Stimulated activated CD8-positive, alpha-beta memory T cell treated with anti-CD3 and anti-CD28 coated beads, Interleukin-15, amount 100 ng/mL, for 1 hour (primary cell): Measurements from ENCODE around the gene UNC45A.

Source experiments
- DNase-seq: peaks from one replicate; pipeline ENCODE4 v3.0.0-alpha.2; 2020; ENCODE audit warnings: low read depth

The UNC45A gene

DNA sequence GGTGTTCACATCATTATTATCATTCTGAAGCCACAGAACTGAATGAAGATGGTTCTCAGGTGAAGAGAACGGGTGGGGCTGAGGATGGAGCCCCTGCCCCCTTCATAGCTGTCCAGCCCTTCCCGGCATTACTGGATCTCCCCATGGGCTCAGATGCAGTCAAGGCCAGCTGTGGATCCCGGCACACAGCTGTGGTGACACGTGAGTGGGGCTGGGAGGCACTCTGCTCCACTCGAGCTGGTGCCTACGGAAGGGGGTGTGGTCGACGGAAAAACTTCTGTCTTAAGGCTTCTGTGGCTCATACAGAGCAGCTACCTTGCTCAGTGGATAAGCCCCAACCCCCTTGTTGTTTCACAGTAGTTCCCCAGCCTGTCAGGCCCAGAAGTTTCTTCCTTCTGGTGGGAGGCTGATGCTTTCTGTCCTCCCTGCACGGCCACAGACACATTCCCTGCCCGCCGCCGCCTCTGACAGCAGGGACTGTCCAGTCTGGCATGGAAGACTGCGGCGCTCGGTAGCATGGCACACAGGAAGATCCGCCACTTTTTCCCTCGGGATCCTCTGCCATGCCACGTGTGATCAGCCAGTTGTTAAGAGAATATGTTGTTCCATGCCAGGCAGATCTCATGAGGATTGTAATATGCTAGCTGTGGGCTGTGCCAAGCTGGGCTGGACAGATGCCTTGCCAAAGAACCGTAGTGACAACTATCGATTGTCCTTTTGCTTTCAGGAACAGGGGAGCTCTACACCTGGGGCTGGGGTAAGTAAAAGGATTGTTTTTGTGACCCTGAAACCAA is 25.4 kb downstream of the UNC45A start:
- DNase-seq, result no peak

DNA sequence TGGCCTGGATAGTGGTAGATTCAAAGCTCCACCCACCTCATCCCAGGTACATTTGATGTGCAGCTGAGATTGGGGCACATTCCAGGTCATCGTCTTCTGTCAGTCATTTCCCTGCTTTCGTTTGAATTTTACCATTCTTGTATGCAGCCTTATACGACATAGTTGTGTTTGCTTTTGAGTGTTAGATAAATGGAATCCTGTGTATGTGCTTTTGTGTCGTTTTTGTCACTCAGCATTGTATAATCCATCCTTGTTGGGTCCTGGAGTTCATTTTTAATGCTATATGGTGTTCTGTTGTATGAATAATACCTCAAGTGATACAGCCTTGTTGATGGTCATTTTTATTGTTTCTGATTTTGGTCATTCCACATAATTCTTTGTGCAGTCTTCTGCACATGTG is 26.9 kb downstream of the UNC45A start:
- DNase-seq, result no peak

DNA sequence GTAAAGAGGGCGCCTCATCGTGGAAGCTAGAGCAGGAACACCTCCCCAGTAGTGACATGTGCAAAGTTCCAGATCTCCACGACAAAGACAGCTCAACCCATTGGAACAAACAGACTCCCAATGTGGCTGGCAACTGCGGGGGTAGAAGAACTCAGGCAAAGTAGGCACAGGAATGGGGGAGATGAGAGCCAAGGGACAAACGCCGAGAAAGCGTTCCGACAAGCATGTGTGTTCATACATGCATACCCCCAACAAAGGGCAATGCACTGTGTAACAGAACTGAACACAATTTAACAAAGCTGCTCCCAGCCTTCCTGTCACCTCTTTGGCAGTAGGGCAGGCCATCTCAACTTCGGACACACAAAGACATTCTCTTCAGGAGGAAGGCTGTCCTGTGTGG is 31.2 kb downstream of the UNC45A start:
- no peak for DNase-seq

DNA sequence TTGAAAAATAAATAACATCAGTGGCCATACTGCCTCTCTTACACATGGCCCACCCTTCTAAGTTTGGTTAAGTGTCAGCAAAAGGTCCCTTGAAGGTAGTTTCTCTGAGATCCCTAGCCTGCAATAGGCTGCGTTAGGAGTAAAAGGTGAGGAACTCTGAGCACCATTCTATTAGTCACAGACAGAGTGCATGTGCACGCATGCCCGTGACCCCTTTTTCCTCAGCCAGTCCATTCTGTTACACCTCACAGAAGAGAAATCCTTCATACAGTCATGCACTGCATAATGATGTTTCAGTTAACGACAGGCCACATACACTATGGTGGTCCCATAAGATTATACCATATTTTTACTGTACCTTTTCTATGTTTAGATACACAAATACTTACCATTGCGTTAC is 32.1 kb downstream of the UNC45A start:
- no peak for DNase-seq

DNA sequence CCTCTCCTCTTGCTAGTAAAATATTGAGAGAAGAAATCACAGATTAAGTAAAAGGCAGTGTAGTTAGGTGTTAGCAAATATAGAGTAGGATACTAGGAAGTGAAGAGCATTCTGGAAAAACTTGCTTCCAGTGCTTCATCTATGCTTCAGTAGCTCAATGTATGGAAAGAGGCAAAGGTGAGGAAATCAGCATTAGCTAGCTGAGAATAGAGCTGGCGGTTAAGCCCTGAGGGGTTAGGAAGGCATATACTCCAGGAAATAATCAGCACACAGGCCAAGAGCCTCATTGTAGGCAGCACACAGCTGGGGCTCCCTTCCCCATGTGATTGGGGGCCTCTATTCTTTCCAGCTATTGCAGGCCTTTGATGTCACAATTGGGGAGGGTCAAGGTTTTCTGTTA is 33.3 kb downstream of the UNC45A start:
- no peak for DNase-seq

DNA sequence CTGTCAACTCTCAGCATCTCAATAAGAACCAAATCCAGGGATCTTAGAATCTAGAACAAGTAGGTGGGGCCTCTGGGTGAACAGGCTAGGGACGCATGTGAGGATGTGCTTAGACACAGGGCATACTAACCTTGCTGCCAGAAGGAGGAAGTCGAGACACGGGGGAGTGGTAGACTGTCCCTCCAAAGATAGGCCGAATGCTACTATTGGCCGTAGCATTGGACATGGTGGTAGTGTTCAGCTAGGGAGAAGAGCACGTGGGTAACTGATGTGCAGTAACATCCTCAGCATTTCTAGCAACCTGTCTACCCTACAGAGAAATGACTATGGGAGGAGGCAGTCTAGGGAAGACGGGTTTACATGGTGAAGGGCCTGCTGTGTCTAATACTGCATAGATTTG is 35.2 kb downstream of the UNC45A start:
- DNase-seq, result no peak

DNA sequence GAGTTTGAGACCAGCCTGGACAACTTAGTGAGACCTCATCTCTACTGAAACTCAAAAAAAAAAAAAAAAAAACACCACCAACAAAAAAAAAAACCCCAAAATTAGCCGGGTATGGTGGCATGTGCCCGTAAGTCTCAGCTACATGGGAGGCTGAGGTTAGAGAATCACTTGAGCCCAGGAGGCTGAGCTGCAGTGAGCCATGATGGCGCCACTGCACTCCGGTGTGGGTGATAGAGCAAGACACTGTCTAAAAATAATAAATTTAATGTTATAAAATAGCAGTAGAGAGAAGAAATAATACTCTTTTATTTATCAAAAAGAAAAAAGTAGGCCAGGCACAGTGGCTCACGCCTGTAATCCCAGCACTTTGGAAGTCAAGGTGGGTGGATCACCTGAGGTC is 37.0 kb downstream of the UNC45A start:
- no peak for DNase-seq

DNA sequence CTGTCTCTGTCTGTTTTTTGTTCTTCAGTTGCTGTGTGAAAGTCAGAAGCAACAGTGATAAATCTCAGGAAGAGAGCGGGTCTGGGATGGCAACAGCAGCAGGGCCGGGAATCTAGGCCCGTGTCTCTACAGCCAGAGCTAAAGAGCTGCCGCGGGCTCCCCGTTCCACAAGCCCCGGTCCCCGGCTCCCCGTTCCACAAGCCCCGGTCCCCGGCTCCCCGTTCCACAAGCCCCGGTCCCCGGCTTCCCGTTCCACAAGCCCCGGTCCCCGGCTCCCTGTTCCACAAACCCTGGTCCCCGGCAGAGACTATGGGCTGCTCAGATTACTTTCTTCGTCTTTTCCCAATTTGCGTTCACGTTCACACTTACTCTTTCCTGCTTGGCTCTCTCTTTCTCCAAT is 39.1 kb downstream of the UNC45A start:
- no peak for DNase-seq

DNA sequence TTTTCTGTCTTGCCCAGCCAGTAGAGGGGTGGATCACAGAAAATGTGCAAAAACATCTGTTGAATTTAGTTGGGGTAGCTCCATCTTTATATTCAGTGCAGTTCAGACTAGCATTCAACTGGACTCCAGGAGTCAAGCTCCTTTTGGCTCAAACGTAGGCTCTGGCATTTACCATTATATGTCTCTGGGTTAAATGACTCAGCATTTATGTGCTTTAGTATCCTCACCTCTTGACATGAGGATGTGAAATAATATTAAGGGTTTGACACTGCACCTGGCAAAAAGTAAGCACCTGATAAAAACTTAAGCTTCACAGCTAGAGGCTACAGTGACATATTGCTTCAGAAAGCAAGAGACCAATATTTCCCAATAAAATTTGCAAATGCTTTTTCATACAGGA is 44.5 kb downstream of the UNC45A start:
- DNase-seq, result no peak

DNA sequence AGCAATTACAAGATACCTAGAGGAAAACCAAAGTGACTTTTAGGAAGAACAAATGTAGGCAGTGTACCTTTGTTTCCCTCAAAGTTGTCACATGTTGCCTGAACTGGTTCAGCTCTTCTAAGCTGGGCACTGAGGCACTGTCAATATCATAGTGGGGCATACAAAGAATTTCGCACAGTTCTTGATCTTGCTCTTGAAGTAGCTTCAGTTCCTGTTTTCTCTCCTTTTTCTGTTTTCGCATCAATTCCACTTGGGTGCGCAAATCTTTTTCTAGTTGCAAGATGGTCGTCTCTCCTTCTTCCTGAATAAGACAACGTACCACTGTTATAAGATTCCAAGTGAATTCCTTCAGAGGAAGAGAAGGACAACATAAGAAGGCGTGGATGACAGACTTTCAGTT is 46.6 kb downstream of the UNC45A start:
- DNase-seq, result no peak

DNA sequence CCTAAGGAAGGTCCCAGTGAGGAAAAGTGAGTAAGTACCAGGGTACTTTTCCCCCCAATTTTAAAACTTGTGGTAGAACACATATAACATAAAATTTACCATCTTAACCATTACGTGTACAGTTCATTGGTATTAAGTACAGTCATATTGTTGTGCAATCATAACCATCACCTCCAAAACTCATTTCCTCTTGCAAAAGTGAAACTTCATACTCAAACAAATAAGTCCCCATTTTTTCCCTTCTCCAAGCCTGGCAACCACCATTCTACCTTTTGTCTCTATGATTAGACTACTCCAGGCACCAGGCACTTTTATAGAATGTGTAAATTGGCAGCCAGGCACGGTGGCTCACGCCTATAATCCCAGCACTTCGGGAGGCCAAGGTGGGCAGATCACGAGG is 47.0 kb downstream of the UNC45A start:
- no peak for DNase-seq

DNA sequence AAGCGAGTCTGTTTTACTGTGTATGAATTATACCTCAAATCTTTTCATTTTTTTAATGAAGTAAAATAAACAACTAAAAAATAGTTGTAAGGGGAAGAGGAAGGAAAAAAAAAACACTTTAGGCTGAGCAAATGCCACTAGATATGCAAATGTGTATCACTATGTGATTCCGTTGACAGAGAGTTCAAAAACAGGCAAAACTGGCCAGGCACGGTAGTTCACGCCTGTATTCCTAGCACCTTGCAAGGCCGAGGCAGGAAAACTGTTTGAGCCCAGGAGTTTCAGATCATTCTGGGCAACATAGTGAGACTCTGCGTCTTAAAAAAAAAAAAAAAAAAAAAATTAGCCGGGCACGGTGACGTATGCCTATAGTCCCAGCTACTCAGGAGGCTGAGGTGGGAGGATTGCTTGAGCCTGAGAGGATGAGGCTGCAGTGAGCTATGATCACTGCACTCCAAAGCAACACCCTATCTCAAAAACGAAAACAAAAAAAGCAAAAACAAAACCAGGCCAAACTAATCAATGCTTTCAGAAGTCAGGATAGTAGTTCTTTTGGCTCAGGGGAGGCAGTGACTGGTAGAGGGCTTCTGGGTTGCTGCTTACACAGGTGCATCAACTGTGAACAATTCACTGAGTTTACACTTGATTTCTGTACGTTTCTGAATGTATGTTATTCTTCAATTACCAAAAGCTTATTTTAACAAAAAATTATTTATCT is 51.9 kb downstream of the UNC45A start:
- DNase-seq, result no peak

DNA sequence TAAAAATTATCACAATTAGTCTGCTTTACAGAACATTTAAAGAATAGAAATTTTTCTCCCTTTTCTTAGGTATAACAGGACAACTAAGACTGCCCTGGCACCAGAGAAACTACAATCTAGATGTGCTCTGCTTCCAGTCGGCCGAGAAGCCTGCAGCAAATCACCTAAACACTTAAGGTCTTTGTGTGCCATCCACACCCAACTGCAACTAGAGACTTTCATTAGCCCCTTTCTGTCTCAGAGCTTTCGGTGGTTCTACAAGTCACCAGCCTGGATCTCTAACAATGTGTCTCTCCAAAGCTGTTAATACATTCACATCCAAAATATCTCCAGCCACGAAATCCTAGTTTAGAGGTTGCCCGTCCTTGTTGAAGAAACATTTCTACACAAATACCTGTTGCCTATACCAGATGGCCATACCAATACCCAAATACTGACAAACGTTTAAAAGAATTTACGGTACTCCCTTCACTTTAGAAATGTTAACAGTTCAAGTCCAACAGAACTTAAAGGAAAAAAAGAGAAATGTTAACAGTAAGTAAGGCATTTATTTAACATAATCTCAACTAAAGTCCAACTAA is 52.6 kb downstream of the UNC45A start:
- no peak for DNase-seq

DNA sequence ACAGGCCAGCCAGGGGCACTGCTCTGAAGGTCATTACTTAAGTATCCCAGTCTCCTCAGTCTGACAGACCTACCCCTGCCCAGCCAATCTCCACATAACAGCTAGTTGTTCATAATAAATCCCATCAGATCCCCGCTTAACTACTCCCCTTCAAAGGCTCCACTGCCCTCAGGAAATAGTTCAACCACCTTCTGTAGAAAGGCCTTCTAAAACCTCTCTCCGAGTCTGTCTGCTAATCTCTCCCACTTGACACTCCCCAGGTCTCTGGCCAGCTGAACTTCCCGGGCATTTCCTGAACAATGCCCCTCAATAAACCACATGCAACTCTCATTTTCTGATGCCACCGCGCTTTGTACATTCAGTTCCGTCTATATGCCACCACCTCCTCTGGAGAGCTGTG is 53.2 kb downstream of the UNC45A start:
- DNase-seq, result no peak

DNA sequence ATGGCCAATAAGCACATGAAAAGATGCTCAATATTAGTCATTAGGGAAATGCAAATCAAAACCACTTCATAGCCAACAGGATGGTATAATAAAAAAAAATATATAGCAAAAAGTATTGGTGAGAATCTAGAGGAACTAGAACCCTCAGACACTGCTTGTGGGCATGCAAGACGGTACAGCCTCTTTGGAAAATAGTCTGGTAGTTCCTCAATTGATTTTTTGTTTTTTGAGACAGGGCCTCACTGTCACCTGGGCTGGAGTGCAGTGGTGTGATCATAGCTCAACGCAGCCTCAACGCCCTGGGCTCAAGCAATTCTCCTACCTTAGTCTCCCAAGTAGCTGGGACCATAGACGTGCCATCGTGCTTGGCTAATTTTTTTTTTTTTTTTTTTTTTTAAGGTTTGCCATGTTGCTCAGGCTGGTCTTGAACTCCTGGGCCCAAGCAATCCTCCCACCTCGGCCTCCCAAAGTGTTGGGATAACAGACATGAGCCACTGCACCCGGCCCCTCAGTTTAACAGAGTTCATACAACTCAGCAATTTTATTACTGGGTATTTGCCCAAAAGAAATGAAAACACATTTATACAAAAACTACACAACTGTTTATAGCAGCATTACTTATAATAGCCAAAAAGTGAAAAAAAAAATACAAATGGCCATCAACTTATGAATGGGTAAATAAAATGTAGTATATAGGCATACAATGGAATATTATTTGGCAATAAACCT is 54.1 kb downstream of the UNC45A start:
- DNase-seq, result no peak

DNA sequence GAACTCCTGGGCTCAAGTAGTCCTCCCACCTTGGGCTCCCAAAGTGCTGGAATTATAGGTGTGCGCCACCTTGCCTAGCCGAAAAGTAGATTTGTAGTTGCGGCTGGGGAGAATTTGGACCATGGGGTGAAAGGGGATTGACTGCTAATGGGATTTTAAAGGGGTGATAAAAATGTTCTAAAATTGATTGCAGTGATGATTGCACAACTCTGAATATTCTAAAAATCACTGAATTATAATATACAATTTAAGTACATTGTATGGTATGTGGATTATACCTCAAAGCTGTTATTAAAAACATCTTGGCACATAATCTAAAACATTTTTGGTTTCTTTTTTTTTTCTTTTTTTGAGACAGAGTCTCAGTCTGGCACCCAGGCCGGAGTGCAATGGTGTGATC is 55.4 kb downstream of the UNC45A start:
- no peak for DNase-seq

DNA sequence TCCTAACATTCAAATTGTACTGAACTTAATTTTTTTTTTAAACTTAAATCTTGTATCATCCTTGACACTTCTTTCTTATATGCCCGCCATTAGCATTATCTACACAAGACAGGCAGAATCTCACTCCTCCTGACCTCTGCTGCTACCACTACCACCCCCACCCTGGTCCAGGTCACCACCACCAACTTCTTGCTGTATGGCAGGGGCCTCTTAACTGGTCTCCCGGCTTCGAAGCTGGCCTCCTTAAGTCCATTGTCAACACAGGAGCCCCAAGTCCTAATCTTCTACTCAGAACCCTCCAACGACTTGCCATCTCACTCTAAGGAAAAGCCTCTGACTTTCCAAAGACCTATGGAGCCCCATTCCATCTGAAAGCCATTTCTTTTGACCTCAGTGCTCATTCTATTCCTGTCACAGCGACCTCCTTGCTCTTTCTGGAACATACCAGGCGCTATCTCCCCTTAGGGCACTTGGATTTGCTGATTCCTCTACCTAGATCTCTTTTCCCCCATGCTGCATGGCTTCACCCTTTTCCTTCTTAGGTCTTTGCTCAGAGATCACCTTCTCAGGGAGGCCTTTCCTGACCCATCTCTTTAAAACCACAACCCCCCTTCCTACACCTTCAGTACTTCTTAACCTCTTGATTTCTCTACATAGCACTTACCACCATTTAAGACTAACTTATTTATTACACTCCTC is 56.7 kb downstream of the UNC45A start:
- no peak for DNase-seq

DNA sequence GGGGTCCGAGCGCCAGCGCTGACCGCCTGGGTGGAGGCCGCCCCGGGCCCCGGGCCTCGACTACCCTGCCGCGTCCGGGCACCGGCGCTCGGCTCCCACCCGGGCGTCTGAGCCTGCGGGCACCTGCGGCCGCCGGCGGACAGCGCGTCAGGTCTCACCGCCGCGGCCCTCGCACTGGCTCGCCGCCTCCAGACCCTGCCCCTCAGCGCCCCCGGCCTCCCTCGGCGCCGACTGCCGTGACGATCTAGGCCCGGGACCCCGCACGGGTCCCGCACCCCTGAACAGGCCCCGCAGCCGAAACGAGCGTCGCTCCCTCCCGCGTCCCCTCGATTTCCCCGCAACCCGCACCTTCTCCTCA is 59.0 kb downstream of the UNC45A start:
- DNase-seq, result no peak

DNA sequence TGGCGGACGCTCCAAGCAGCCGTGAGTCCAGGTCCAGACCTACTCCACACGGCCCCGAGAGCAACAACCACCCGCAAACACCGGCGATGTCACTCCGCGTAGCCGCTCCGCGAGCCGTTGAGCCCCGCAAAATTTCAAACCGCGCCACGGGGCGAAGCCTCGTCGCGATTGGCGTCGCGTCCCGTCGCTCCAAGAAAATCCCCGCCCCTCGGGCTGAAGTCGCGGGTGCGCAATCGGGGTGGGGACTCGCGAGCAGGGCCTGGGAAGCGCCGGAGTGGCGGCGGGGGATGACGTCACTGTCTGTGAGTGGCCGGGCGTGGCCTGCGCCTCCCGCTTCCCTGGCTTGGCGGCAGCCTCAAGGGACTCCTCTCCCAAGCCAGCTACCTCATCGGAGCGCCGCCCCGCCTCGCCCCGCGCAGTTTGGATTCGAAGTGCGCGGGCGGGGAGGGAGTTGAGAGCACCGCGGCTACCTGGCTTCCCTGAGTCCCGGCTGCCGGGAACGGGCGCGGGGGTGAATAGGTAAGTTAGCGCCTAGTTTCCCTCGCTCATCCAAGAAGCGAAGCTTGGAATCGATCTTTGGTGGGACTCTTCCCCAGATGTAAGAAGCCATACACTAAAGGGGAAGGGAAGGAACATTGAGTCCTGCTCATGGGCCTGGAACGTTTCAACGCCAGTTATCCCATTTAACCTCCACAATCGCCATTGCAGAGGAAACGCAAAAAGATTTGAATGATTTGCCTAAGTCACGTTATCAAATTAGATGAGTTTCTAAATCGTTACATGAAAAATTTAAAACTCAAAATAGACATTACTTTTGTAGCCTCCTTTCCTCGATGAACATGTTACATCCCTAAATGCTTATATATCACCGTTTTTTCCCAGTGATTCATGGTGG is 59.6 kb downstream of the UNC45A start, which contains the start of gene PRC1:
PRC1 (minus strand) TSS at position 119 of the 895 bp plus-strand sequence; CDS start at position 1, 118 bp downstream.
- DNase-seq, result peak; percentile 95

DNA sequence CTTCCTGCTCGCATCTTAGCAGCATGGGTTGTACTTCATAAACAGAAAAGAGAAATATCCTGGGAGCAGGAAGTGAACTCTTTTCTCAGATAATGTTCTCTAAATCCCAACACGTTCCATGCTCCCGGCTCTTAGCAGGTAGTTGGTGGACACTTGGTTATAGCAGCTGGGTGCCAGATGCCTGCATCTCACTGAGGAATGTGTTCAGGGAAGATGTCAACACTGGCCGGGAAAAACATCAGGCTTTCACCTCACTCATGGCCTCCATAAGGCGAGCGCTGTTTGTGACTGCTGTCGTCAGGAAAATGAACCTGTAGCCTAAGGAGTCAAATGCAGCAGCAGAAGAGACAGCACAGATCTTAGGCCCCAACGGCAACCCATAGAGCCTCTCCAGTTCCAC is 63.7 kb downstream of the UNC45A start:
- no peak for DNase-seq

DNA sequence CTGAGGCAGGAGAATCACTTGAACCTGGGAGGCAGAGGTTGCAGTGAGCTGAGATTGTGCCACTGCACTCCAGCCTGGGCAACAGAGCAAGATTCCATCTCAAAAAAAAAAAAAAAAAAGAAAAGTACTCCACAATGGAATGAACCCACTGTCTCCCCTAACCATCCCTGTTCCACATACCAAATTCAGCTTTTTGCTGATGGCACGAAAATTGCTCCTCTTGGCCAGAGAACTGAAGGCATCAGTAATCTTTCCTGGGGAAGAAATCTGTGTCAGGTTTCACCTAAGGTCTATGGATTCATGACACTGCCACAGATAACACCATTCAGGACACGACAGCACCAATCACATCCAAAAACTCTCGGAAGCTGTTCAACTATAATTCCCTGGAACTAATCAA is 66.1 kb downstream of the UNC45A start:
- DNase-seq, result no peak
